ENCODE results near the gene TATDN2. TPM values are rescaled to one million over a fixed set of nuclear protein-coding genes. Genes with fewer than 3 reads are reported as not detected.

The TATDN2 gene
- polyA plus RNA-seq, 1 of the 3 experiments (the other 2 are of a cell fraction): 14.7 TPM

- no peak overlapping the region for H2AFZ ChIP-seq (ENCODE audit: low read depth)
- H3K27ac ChIP-seq (ENCODE audit: low read depth in 2 of 2, low read length in 1 of 2): no peak overlapping the region; a peak in 1 of 4 replicates
- no peak overlapping the region for H3K9ac ChIP-seq
- no peaks in the 10 kb centered on the region for H3K27me3 ChIP-seq (ENCODE audit: insufficient read depth)
- H3K9me3 ChIP-seq: no peaks in the 10 kb centered on the region
- no peak overlapping the region; a peak in 1 of 4 replicates for H3K4me3 ChIP-seq (ENCODE audit: low read depth in 2 of 2, low read length in 1 of 2)
- ChIA-PET POLR2A (no interaction called here), CTCF (interaction anchor here (0.9 to 1.3 kb wide), 2 partner anchors 60 to 292 kb away, joined by 4 read pairs; no protein-coding TSS in a partner anchor)
- no peak overlapping the region for H3K4me2 ChIP-seq
- peaks cover 17% of the 10 kb centered on the region for H3F3A ChIP-seq (replicated peaks; ENCODE audit: insufficient read depth)
- no peaks in the 10 kb centered on the region for H4K20me1 ChIP-seq (ENCODE audit: insufficient read depth)
- peak; percentile 86 for DNase-seq
- 0 out of 4 replicates have a peak, but pooled peaks cover 0 to 3% of the 10 kb centered on the region in 2 experiments for H3K4me1 ChIP-seq (ENCODE audit: control insufficient read depth in 1 of 2, insufficient read depth in 2 of 2, low read depth in 1 of 2, low read length in 1 of 2)
- H3K36me3 ChIP-seq (replicated peaks in 1 of 2; ENCODE audit: control insufficient read depth in 1 of 2, insufficient read depth in 2 of 2, low read length in 1 of 2): peaks cover 0 to 16% of the 10 kb centered on the region in 2 experiments
- H3K9me2 ChIP-seq: no peaks in the 10 kb centered on the region
- 88% methylated on average over 4 of the region's 4 CpGs for WGBS (ENCODE audit: low lambda C conversion rate)
- H3K79me2 ChIP-seq (ENCODE audit: insufficient read depth): no peaks in the 10 kb centered on the region
- TF ChIP-seq RCOR1 (IDR thresholded peaks at IDR 0.05; ENCODE audit: low read length): 0 out of 2 replicates have a peak, but pooled peaks have one; percentile 38
- no peak for TF ChIP-seq EZH2phosphoT487 (IDR thresholded peaks at IDR 0.05; ENCODE audit: borderline replicate concordance, low read depth)
- no peak for TF ChIP-seq USF2 (IDR thresholded peaks at IDR 0.05; ENCODE audit: borderline replicate concordance, low read depth, low read length)
- TF ChIP-seq GATA2 (CRISPR knock-in tag; IDR thresholded peaks at IDR 0.05): no peak
- TF ChIP-seq JUND (IDR thresholded peaks at IDR 0.05): no peak
- TF ChIP-seq SMC3 (IDR thresholded peaks at IDR 0.05; ENCODE audit: low read depth, low read length): peak; percentile 93
- TF ChIP-seq RFX5 (IDR thresholded peaks at IDR 0.05; ENCODE audit: low read length): no peak
- no peak for TF ChIP-seq YY1 (IDR thresholded peaks at IDR 0.05; ENCODE audit: low read depth)
- no peak for TF ChIP-seq FOXM1 (IDR thresholded peaks at IDR 0.05; ENCODE audit: low read depth)
- no peak for TF ChIP-seq TAF1 (IDR thresholded peaks at IDR 0.05; ENCODE audit: borderline replicate concordance, low read depth, low read length)
- TF ChIP-seq GABPA (IDR thresholded peaks at IDR 0.05; ENCODE audit: low read depth): 0 out of 2 replicates have a peak, but pooled peaks have one; percentile 14
- no peak for TF ChIP-seq ZBTB33 (IDR thresholded peaks at IDR 0.05; ENCODE audit: borderline replicate concordance, low read depth)
- no peak for TF ChIP-seq CHD2 (IDR thresholded peaks at IDR 0.05; ENCODE audit: low read length, partially characterized antibody)
- TF ChIP-seq EP300 (IDR thresholded peaks at IDR 0.05; ENCODE audit: borderline replicate concordance in 1 of 2, low read depth in 1 of 2, low read length in 1 of 2): no peak
- TF ChIP-seq POLR2AphosphoS5 (IDR thresholded peaks at IDR 0.05; ENCODE audit: low read depth, low read length): peak; percentile 27; the same call in 1 of the 2 replicates
- TF ChIP-seq, protein P1, sequence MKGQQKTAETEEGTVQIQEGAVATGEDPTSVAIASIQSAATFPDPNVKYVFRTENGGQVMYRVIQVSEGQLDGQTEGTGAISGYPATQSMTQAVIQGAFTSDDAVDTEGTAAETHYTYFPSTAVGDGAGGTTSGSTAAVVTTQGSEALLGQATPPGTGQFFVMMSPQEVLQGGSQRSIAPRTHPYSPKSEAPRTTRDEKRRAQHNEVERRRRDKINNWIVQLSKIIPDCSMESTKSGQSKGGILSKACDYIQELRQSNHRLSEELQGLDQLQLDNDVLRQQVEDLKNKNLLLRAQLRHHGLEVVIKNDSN (IDR thresholded peaks at IDR 0.05; ENCODE audit: borderline replicate concordance, low read depth): no peak
- peak; percentile 91 for TF ChIP-seq CTCF (IDR thresholded peaks at IDR 0.05)
- TF ChIP-seq REST (IDR thresholded peaks at IDR 0.05; ENCODE audit: low read depth, low read length): no peak
- TF ChIP-seq TCF12 (IDR thresholded peaks at IDR 0.05): peak; percentile 30; the same call in 1 of the 2 replicates
- peak; percentile 92 for TF ChIP-seq RAD21 (IDR thresholded peaks at IDR 0.05; ENCODE audit: low read length)
- TF ChIP-seq NRF1 (IDR thresholded peaks at IDR 0.05; ENCODE audit: low read depth, low read length): no peak
- TF ChIP-seq FOXJ3 (CRISPR knock-in tag; IDR thresholded peaks at IDR 0.05): no peak
- no peak; the same call in 1 of the 2 replicates for TF ChIP-seq RXRA (IDR thresholded peaks at IDR 0.05; ENCODE audit: borderline replicate concordance, low read depth)
These were observed 23.2 kb upstream of the TATDN2 start for GRCh38 chr3:10224794-10225665.

Data from SK-N-SH (cell line).